Renal cortical epithelial cell (primary cell): Measurements from ENCODE around the gene ASIC2. TPM values are rescaled to one million over a fixed set of nuclear protein-coding genes. Genes with fewer than 3 reads are reported as not detected.

ENCODE experiments used
- DNase-seq: peaks from one replicate; pipeline ENCODE4 v3.0.0-alpha.2; 2011; ENCODE audit warnings: low read depth
- total RNA-seq: library from RNA; depleted of rRNA; stranded (reverse); fragments of >200 nt; gene quantifications from 2 replicates; pipeline ENCODE4 v1.2.3, GENCODE V29; 2014

The ASIC2 gene
- total RNA-seq, 1 donor from 2014 or later = 13.6 TPM

DNA sequence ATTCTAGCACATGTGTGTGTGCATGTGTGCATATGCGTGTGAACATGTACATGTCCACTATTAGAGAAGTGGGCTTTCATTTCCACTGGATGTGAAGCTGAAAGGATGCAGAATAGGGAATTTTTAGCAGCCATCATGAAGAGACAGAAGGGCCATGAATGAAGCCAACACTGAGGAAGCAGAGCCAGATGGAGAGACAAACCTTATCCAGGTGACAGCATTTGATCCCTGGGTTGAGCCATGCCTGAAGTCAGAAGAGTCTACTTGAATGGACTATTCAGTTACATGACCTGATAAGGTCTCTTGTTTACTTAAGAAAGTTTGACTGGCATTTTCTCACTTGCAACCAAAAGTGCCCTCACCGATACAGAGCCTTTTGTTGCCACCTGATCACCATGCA lies 88.4 kb downstream of the ASIC2 start:
- no peak for DNase-seq

DNA sequence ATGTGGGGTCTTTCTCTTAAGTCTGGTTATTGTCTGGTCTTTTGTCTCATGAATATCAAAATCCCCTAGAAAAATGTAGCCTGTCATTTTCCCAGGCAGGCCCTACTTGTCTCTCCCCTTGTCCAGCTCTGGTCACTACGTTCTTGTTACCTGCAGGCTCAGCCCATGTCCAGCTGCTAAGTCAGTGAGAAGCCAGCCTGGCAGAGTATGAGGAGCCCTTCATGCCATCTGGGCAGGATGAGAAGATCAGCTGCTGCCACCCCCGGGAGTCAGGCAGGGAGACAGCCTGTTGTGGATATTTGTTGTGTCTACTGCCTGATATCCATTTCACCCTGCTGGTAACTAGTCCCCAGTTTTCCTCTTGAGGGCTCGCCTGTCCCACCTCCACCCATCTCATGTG lies 88.9 kb downstream of the ASIC2 start:
- no peak for DNase-seq

DNA sequence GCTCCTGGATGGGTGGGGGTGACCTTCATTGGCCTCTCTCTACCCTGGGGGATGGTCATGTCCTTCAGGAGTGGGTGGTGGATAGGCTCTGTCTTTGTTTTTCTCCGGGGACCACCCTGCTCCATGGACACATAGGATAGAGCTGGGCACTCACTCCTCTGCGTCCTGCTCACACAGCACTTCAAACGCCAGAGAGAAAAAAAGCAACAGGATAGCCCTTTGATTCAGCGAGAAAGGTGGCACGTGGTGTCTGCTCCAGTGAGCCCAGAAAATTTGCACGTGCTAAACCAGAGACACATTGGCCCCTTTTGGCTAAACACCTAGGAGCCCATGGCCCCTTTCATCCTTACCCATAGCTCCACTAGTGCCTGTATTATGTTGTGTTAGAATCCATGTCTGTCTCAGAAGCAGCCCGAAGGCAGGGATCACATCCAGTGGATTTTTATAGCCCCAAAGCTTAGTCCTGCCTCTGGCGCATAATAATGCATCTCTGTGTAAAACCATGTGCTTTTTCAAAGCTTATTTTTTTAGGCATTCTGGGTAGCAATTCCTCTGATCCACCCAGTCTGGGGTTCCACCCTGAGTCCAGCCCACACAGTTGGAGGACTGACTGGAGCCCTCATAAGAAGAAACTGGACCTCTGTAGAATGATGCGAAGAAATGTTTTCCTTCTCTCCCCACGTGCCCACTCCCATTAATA lies 90.1 kb downstream of the ASIC2 start:
- DNase-seq = no peak

DNA sequence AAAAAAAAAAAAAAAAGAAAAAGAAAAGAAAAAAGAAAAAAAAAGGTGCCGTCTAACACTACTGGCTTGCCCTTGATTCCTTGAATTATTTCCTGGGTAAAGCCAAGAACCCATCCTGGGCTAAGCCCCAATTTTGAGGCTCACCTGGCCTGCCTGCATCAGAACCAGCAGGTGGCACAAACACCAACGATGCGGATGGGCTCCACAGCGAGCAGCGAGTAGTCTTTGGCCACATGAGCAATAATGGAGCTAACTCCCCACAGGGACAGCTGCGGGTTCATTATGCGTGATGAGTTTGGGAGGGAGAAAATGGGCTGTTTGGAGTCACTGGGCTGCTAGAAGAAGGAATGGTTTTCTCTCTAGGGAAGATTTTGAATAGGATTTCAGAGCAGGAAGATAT lies 91.1 kb downstream of the ASIC2 start:
- no peak for DNase-seq

DNA sequence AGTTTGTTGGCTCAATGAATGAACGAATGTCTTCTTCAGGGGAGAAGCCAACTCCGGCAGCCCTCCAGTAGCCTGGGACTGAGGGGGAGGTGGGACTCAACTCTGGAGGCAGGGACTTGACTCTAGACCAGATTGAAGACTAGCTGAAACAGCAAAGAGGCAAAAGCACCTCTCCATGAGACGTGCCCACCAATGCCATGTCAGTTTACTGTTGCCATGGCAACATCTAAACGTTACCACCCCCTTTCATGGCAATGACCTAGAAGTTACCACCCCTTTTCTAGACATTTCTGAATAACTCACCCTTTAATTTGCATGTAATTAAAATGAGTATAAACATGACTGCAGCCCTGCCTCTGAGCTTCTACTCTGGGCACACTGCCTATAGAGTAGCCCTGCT lies 91.8 kb downstream of the ASIC2 start:
- no peak for DNase-seq

DNA sequence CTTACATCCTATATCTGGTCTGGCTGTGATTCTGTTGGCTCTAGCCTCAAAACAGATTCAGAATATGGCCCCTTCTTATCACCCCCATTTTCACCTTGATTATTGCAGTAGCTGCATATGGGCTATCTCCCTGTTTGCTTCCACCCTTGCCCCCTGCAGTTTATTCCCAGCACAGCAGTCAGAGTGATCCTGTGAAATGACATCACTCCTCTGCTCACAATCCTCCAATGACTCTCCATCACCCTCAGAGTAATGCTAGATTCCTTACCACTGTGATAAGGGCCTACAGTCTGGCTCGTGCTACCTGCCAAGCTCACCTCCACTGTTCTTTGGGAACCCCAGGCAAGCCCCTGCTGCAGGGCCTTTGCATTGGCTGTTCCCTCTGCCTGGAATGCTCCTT lies 92.5 kb downstream of the ASIC2 start:
- peak; percentile 56 for DNase-seq

DNA sequence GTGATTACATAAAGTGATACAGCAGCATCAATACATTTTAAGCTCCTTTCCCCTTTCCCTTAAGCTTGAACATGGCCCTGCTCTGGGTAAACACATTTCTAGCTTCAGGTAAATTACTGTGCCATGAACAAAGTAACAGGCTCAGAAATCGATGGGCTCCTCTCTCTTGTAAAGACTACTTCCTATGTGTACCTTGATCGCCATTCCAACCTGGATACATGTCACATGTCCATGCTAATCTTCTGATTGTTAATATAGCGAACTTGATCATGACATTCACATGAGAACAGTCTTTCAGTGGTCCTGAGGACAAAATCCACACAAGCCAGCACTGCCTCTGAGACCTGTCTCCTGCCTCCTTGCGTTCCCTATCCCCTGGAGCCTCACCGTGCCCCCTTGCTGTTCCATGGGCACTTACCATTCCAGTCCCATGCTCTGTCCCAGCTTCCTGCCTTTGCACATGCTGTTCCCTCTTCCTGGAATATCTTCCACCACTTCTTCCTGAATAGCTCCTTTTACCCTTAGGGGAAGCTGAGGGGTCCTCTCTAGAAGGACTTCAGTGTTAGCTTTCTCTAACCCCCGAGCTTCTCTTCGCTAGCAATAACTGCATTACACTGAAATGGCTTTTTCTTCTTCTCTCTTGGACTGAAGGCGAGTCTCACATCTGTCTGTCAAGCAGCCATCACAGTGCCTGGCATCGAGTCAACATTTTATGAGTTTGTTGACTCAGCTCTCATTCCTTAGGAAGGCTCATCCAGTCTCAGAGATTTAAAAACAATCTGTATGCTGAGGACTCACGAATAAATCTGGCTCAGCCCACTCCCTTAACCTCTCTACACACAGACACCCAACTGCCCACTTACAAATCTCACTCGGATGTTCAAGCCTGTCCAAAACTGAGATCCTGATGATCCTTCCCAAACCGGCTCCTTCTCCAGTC lies 93.3 kb downstream of the ASIC2 start:
- DNase-seq = peak; percentile 86

DNA sequence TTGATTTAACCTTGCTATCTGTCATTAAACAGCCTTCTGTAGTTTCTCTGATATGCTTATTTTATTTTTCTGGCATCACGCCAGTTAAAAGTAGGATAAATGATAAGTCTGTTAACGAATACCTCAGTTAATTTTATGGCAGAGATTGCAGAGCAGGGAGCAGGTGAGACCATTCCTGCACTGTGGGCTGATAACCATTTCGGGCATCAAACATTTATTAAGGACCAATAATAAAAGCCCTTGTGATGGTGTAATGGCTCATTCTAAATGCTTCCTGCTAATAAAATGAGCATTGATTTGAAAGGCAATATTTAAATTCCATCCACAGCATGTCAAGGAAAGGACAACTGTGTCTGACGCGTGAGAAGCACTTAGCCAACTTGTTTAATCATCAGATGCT lies 94.1 kb downstream of the ASIC2 start:
- no peak for DNase-seq

DNA sequence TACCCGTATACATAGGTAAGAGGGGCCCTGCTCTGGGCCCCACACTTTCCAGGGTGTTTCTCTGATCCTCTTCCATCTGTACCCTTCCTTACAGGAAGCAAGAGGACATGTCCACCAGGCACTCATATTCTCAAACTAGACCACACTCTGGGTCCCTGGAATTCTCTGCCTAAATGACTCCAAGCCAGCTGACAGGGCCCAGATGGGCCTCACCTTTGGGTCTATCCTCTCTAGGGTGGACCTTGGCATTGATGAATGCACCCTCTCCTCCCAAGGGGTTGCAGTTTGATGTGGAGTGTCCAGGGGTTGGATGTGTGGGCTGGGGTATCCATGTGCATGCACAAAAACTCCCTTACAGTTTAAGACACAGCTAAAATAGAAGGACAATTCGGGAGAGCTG lies 95.8 kb downstream of the ASIC2 start:
- no peak for DNase-seq

DNA sequence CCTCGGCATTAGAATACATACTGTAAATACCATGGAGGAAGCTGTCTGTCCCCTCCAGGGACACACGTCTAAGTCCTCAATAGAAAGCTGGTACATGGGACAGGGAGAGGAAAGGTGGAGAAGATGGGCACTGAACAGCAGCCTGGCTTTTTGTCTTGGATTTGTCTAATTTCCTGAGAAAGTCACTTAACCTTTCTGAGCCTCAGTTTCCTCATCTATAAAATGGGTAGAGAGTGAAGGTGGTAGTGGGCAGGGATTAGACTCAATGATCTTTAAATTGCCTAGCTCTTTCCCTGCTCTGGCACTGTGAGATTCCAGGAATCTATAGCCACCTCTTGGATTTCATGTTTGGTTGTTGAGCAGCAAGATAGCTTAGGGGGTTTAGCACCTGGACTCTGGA lies 96.2 kb downstream of the ASIC2 start:
- DNase-seq = no peak

DNA sequence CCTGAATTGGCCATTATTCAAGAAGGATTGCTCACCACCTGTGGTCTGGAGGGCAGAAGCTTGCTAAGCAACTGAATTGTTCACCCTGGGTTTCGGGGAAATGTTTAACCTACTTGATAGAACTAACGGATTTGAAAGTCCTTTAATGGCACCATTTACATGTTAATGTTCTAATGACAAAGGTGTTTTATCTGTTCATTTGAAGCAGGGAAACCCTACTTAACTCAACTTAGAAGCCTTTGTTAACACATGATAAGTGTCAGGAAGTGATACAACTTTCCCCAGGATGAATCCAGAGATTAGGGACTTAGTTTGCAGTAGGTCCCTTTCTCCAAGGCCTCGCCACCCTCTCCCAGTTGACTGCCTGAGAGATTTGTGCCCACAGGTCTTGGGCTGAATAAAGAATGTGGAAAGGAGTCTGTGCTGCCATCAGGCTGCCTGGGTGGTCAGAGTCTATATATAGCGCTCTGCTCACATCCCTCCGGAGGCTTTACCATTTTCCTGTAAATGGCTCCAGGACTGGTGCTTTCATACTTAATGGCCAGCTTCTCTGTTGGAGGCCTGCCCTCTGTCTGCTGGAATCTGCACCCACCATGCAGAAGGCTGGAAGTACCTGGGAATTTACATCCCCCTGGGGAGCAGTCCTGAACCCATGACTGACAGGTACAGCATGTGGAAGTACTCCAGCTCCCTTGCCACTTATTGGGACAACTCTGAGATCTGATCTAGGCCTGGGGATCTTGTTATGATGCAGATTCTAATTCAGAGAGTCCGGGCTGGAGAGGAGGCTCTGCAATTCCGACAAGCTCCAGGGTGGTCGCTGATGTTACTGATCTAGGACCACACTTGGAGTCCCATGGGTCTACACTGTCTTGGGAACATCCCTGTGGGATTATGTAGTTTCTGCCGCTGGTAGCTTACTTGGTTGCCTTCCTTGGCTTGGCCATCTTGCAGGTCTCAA lies 99.9 kb downstream of the ASIC2 start:
- peak; percentile 98 for DNase-seq

DNA sequence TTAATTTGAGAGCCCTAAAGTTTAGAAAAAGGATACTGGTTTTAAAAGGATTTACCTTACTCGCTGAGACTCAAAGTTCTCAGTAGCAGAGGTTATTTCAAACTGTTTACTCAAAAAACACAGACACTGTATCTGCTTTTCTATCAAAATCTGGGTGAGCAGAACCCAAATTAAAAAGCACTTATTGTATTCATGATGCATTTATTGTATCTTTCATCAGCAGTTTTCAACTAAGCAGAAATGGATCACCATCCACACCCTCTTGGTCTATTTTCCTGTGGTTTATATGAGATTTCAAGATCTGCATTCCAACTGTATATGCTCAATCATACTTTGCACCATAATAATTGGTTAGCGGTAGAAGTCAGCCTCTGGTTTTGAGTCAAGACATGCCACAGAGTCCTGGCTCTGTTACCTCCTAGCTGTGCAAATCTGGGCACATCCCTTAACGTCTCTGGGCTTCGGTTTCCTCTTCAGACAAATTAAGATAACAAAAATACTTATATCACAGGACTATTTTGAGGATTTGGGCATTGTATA lies 109.5 kb downstream of the ASIC2 start:
- no peak for DNase-seq

DNA sequence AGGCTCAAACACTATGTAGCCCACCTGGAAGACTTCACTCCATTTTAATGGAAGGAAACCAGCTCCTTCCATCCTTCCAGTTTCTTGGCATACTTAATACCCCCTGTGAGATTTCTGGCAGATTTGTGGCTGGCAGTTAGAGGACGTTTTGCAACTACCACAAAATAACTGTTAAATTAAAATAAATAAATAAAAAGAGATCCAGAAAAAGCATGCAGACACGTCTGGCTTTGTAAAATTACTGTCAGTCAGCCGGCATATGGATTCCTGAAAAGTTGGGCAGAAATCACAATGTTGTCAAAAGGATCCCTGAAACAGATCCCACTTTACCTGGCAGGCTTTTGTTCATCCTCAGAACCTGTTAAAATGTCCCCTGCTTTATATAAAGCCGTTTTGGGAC lies 113.9 kb downstream of the ASIC2 start:
- no peak for DNase-seq

DNA sequence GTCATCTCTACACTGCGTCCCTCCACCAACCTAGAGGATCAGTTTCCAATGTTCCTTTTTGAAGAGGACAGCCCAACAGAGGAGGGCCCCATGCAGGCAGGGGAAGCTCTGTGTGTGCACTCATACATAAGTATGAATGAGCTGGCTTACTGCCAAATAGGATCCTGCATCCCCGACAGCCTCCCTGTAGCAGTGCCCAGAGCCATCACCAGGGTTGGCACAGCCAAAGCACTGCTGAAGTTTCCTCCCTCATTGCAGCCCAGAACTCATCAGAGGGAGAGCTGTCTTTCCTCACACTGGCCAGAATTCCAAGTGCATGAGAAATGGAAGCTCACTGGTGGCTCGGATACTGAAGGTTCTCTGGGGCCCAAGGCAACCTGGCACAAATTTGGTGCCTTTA lies 114.4 kb downstream of the ASIC2 start:
- DNase-seq = no peak

DNA sequence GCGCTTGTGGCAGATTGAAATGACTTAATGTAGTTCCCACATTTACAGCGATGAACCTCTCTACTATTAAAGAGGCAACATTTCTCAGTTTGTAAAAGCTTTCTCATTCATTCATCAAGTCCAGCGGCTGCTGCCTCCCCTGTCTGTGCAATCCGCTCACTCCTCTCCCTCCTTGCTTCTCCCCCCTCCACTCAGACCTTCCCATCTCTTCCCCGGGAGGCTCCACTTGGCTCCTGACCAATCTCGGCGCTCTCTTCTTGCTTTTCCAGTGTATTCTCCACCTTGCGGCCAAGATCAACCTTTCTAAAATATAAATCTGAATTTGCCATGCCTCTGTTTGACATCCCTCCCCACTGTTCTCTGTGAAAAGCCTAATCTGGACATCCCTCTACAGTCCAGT lies 117.5 kb downstream of the ASIC2 start:
- no peak for DNase-seq

DNA sequence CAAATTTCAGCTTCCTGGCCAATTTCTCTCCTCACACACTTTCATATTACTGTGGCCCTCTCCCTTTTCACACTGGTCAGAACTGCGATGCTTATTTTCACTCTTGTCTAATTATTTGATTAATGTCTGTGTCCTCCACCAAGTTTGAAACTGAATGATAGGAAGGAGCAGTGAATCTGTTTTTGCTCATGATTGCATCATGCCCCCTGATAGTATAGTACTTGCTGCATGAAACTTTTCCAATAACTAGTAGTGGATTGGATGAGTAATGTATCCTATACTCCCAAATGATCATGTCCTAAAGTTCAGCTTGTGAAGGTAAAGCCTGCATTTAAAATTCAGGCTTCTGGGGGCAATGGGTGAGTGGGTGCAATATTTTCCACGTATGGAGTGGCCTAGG lies 121.2 kb downstream of the ASIC2 start:
- no peak for DNase-seq

DNA sequence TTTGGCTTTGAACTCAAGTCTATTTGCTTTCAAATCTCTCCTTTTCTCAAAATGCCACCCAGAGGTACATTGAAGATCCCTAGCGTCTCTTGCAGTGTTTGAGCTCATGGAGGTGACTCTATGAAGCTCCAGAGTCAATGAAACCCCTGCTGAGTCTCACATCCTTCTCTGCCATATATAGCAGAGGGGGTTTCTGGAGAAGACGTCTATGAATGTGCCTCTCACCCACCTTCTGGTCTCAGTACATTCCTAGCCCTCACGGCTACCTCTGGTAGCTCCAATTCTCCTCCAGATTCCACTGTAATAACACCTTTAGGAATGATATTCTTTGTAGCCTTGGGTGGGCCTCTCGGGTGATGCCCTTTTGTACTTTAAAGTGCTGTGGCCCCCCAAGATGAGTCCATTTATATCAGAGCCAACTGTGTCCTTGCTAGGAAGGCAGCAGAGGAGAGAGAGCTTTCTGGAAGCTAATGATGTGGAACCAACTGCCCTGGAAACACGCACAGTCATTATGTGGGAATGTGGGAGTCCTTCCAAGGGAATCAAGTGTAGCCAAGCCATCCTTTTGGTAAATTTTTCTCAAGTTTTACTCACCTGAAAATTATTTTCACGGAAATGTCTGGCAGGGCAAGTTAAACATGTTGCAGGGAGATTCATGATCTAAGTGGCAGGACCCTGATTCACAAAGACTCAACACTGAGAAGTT lies 123.4 kb downstream of the ASIC2 start:
- peak; percentile 99 for DNase-seq

DNA sequence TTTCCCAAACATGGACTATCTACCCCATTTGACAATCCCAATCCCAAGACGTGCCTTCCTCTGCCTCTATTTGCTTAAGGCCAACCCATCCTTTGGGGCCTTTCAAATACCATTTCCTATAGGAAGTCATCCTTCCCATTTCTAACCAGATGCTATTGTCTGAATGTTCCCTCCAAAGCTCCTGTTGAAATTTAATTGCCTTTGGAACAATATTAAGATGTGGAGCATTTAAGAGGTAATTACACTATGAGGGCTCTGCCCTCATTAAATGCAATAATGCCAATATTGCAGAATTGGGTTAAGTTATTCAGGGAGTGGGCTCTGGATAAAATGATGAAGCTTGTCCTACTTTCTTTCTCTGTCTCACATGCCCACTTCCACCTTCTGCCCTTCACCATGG lies 125.4 kb downstream of the ASIC2 start:
- DNase-seq = no peak

DNA sequence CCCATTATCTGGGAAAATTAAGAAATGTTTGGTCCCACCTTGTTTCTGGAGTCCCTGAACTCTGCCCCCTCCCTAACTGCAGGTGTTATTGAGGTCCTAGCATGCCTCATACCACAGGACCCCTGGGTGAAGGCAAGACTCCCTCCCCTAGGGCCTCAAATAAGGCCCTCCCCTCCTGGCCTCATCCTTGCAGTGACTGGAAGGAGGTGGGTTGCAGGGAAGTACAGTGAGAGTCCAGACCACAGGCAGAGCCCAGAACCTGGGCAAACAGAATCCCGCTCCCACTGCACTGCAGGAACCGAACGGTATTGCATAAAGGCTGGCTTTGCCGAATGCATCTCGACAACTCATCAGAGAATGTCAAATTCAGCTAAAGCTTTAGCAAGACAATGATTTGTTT lies 126.6 kb downstream of the ASIC2 start:
- DNase-seq = no peak

DNA sequence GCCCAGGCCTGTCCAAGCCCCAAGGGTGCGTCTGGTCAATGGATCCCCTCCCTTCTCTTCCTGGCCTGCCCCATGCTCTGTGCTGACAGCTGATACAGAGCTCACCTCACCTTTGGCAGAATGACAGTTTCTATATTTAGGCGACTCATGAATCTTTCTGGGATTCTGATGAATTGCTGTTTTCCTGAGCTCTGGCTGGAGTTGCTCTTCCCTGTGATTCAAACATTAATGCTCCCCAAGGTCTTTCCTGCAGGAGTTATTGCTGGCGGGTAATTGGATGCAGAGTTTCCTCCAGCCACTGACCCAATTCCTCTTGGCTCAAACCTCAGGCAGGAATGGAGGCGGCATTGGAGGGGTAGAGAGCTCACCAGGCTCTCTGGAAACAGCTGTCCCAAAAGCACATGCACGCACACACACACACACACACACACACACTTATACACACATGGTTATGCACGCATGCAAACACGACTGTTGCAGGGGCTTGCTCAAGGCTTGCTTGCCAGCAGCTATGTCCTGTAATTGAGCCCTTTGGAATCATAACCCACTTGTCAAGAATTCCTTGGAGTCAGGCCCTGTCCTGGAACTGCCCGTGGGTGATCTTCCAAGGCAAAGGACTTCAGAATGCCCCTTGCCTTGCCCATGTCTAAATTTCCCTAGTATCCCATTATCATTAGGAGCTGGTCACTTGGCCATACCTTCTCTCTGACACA lies 128.8 kb downstream of the ASIC2 start:
- peak; percentile 61 for DNase-seq
